Chondrocyte (in vitro differentiated cells): ENCODE results near the gene PCK1. TPM values are rescaled to one million over a fixed set of nuclear protein-coding genes. Genes with fewer than 3 reads are reported as not detected.

Source experiments
- DNase-seq: peaks from one replicate; pipeline ENCODE4 v3.0.0; 2021; ENCODE audit warnings: mixed read lengths, low spot score
- H3K27ac Mint-ChIP-seq: one replicate; pipeline ENCODE4 v1.8.0; 2021; ENCODE audit warnings: mild to moderate bottlenecking, moderate library complexity, mixed read lengths; ENCODE audit not compliant: unreplicated experiment
- H3K27me3 Mint-ChIP-seq: 2 replicates; pipeline ENCODE4 v1.8.0; 2021; ENCODE audit warnings: low read depth, mixed read lengths
- H3K36me3 Mint-ChIP-seq: 2 replicates; pipeline ENCODE4 v1.8.0; 2021; ENCODE audit warnings: low read depth, mixed read lengths
- H3K4me1 Mint-ChIP-seq: 2 replicates; pipeline ENCODE4 v1.8.0; 2021; ENCODE audit warnings: low read depth, mild to moderate bottlenecking, mixed read lengths
- H3K4me3 Mint-ChIP-seq: one replicate; pipeline ENCODE4 v1.8.0; 2021; ENCODE audit warnings: mild to moderate bottlenecking, moderate library complexity, mixed read lengths; ENCODE audit not compliant: unreplicated experiment
- H3K9me3 Mint-ChIP-seq: 2 replicates; pipeline ENCODE4 v1.8.0; 2021; ENCODE audit warnings: low read depth, mixed read lengths
- total RNA-seq: library from RNA; stranded (reverse); gene quantifications from 3 replicates; pipeline ENCODE4 v1.2.1, GENCODE V29; 2021
- TF ChIP-seq, protein P1 (sequence below): fragments of 200-600 bp; sonication (generic); IDR thresholded peaks from 2 replicates; pipeline ENCODE4 v1.5.0; 2021; ENCODE audit warnings: antibody characterized with exemption, mild to moderate bottlenecking, moderate library complexity

PCK1 gene
- total RNA-seq, 1 donor from 2014 or later, result not detected

DNA sequence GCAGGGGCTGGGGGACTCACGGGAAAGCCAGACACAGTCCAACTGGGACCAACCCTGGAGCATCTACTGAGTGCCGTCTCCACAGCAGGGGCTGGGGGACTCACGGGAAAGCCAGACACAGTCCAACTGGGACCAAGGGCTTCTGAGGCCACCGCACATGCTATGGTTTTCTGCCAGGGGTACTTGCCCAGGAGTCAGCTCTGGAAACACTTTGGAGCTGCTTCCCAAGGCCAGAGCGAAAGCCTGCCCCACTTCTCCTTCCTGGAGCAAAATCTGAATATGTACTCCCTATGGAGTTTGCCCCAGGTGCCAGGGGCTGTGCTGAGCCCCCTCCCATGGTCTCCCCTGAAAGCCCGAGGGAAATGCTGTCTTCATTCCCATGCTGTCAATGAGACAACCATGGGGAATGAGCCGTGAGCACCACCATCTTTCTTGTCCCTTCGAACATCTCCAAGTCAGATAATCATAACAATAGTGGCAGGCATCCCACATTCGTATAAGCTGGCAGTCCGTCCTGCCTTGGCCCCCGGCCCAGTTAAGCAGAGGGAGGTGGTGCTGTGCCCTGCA is 18.5 kb downstream of the PCK1 start:
- Mint-ChIP-seq H3K27me3 (peaks cover 18% of the 10 kb centered on the region), H3K4me1 (peaks cover 19% of the 10 kb centered on the region), H3K36me3 (no peaks in the 10 kb centered on the region), H3K4me3 (no peak overlapping the region), H3K27ac (no peak overlapping the region), H3K9me3 (no peaks in the 10 kb centered on the region)
- no peak for DNase-seq
- TF ChIP-seq, protein P1, sequence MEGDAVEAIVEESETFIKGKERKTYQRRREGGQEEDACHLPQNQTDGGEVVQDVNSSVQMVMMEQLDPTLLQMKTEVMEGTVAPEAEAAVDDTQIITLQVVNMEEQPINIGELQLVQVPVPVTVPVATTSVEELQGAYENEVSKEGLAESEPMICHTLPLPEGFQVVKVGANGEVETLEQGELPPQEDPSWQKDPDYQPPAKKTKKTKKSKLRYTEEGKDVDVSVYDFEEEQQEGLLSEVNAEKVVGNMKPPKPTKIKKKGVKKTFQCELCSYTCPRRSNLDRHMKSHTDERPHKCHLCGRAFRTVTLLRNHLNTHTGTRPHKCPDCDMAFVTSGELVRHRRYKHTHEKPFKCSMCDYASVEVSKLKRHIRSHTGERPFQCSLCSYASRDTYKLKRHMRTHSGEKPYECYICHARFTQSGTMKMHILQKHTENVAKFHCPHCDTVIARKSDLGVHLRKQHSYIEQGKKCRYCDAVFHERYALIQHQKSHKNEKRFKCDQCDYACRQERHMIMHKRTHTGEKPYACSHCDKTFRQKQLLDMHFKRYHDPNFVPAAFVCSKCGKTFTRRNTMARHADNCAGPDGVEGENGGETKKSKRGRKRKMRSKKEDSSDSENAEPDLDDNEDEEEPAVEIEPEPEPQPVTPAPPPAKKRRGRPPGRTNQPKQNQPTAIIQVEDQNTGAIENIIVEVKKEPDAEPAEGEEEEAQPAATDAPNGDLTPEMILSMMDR, result no peak

DNA sequence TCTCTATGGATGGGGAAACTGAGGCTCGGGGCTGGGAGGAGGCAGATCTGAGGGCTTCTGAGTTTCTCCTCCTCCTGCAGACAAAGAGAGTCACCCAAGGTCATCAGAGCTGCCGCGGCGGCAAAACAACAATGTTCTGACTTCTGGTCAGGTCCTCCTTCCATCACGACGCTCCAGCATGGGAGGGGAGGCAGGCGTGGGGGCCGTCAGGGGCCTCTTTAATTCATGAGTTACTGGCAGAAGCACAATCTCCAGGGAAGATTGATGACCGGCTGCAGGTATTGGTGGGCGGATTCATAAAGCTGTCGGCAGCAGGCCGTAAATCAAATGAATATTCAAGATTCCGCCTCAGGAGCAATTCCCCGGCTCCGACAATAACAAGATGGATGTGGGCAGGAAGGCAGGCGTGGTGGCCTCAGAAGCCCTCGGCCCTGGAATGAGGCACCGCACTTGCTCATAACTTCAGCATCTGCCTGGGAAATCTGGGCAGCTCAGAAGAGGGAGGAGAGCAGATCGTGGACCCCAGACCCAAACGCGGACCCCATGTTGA is 19.1 kb downstream of the PCK1 start:
- TF ChIP-seq, protein P1, result no peak
- no peak for DNase-seq
- H3K4me3 Mint-ChIP-seq, result no peak overlapping the region

DNA sequence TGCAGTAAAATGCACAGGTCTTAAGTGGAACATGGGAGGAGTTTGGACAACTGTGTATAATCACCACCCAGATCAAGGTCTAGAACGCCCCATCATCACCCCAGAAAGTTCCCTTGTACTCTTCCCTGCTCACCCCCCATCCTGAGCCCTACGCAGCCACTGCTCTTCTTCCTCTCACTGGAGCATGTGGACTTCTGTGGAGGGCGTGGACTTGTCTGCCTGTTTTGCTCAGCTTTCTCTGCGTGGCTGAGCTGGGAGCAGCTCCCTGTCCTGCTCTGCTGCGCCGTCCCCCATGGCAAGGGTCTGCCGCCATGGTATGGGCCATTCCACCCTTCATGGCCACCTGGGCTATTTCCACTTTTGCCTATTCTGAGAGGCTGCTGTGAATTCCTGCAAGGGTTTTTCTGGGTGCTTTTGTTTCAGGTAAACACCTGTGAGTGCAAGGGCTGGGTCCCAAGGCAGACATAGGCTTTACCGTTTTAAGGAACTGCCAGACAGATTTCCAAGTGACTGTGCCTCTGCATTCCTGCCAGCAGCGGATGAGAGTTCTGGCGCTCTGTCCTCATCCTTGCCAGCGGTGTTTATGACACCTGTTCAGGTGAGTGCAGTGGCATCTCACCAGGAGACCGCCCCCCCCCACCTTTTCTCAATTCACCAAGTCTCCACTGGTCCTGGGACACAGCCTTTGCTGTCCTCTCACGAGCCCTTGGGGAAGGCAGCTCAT is 19.7 kb downstream of the PCK1 start:
- H3K9me3 Mint-ChIP-seq, result no peaks in the 10 kb centered on the region
- peaks cover 20% of the 10 kb centered on the region for H3K27me3 Mint-ChIP-seq
- no peak overlapping the region for H3K27ac Mint-ChIP-seq

More for the DNA sequence above, 19.1 kb downstream of the PCK1 start:
- no peaks in the 10 kb centered on the region for H3K9me3 Mint-ChIP-seq
- H3K27me3 Mint-ChIP-seq, result peaks cover 17% of the 10 kb centered on the region
- H3K27ac Mint-ChIP-seq, result no peak overlapping the region
- no peaks in the 10 kb centered on the region for H3K36me3 Mint-ChIP-seq
- peaks cover 19% of the 10 kb centered on the region for H3K4me1 Mint-ChIP-seq

DNA sequence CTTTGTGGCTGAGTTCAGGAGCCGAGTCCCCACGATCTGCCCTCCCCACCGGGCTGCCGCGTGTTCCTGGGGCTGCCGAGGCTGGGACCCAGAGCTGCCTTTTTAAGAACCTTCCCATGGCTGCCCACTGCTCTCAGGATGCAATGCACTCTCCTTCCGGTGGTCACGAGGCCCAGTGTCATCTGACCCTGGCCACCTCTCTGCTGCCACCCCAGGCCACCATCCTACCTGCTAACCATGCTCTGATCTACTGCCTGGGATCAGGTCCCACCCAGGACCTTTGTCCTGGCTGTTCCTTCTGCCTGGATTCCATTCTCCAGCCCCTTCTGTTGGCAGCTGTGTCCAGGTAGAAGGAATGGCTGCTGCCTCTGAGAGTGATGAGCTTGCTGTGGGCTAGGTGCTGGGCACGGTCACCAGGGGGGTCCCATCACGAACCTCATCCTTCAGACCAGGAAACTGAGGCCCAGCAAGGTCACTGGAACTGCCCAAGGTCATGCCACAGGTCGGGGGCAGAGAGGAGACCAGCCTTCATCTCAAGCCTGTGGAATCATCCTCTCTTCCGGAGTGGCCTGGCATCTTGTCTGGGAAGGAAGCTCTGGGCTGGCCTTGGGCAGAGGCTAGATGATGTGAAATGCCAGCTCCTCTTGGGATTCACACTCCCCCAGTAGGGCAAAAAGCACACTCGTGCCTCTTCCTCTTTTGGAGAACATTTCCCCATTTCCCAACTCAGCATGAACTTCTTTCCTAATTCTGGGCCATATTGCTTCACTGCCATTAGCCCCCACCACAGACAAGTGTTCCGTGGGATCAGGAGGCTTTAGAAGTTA is 20.5 kb downstream of the PCK1 start:
- no peak for DNase-seq
- Mint-ChIP-seq H3K9me3 (no peaks in the 10 kb centered on the region), H3K4me3 (no peak overlapping the region), H3K36me3 (no peaks in the 10 kb centered on the region), H3K27me3 (peaks cover 20% of the 10 kb centered on the region), H3K27ac (peak overlapping the region; percentile 83), H3K4me1 (peaks cover 19% of the 10 kb centered on the region)
- TF ChIP-seq, protein P1, result no peak

More for the DNA sequence above, 19.7 kb downstream of the PCK1 start:
- TF ChIP-seq, protein P1, result no peak
- peaks cover 19% of the 10 kb centered on the region for H3K4me1 Mint-ChIP-seq
- no peak for DNase-seq
- no peaks in the 10 kb centered on the region for H3K36me3 Mint-ChIP-seq
- no peak overlapping the region for H3K4me3 Mint-ChIP-seq

DNA sequence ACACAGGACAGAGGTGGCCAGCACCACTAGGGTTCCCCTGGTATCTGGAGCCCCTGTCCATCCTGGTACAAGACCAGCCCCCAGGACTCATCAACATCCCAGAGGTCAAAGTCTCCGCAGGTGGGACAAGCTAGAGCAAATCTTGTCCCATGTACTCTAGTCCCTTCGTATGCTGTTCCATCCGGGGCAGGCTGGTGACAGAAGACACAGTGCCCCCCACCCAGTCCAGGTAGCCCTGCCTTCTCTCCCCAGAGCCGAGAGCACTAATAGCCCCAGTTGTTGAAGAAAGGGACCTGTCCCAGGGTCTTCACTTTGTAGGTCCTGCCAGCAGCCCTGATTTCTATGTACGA is 21.1 kb downstream of the PCK1 start:
- Mint-ChIP-seq H3K4me3 (no peak overlapping the region), H3K27me3 (peaks cover 20% of the 10 kb centered on the region), H3K36me3 (no peaks in the 10 kb centered on the region), H3K9me3 (no peaks in the 10 kb centered on the region), H3K4me1 (peaks cover 19% of the 10 kb centered on the region), H3K27ac (peak overlapping the region; percentile 83)
- TF ChIP-seq, protein P1, result no peak
- peak; percentile 47 for DNase-seq
